ENCODE results near the gene GBP2. TPM values are rescaled to one million over a fixed set of nuclear protein-coding genes. Genes with fewer than 3 reads are reported as not detected.
A peak's percentile ranks its signal among the peaks of the same experiment; 100 is the strongest.

Gene GBP2
- total and polyA plus RNA-seq, 9 of the 15 experiments (the other 6 are each of a cell fraction or from before 2014, with no cell fraction given) = 0.45 to 2.2 (median 0.69) TPM

DNA sequence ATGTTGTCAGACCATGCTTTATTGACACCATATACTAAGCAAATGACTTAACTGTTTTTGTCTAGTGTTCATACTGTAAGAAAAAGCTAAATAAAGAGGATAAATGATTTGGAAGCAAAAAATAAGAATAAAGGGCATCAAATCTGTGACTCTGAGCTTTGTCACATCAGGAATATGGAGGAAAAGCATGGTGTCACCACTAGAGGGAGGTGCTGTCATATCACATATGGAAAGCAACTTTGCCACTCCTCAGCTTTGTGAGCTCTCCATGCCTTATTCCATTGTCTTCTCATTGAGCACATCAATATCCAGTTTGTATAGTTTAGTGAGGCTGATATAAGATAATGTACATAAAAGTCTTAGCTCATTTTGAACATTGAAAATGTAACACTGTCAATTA lies 40.1 kb downstream of the GBP2 start:
- H2AFZ ChIP-seq (ENCODE audit: low read depth, low read length) = no peak overlapping the region
- FAIRE-seq (peak; percentile 91), ATAC-seq (peak; percentile 87), DNase-seq (ENCODE audit: extremely low read depth in 1 of 4, low spot score in 3 of 4) (peak; percentile 45 to 71 (median 52))
- no peaks in the 10 kb centered on the region for H3K9me1 ChIP-seq (ENCODE audit: control insufficient read depth, insufficient read depth, low read length)
- H3K4me1 ChIP-seq (replicated peaks in 1 of 2; ENCODE audit: control insufficient read depth in 2 of 2, insufficient read depth in 2 of 2, low read length in 2 of 2) = peaks cover 0 to 4% of the 10 kb centered on the region in 2 experiments; a peak in 3 of 5 replicates
- intact Hi-C loops (cut with micrococcal nuclease) = loop anchor here (1.0 to 5.0 kb wide), 4 partner anchors 88 to 370 kb away; no protein-coding TSS in a partner anchor
- in situ Hi-C loops (cut with MboI) = no loop called here
- CTCF ChIA-PET (ENCODE audit: low intra/inter-chr PET ratio) = interaction anchor here (0.5 to 1.5 kb wide), 2 partner anchors 26 to 273 kb away, joined by 3 to 14 read pairs; no protein-coding TSS in a partner anchor
- H4K20me1 ChIP-seq (replicated peaks; ENCODE audit: control insufficient read depth, insufficient read depth, low read length) = no peaks in the 10 kb centered on the region
- POLR2A ChIA-PET = interaction anchor here (0.6 to 1.0 kb wide), 2 partner anchors 10 to 524 kb away, joined by 3 read pairs; no protein-coding TSS in a partner anchor
- no peak overlapping the region for H3K4me3 ChIP-seq
- no peaks in the 10 kb centered on the region for H3K9me3 ChIP-seq (replicated peaks; ENCODE audit: control insufficient read depth, insufficient read depth, low read depth, low read length)
- no peaks in the 10 kb centered on the region for H3K27me3 ChIP-seq (ENCODE audit: control insufficient read depth in 2 of 2, insufficient read depth in 2 of 2, low read length in 2 of 2)
- BruUV-seq (replicated peaks) = no TSS peak
- H3K79me2 ChIP-seq (ENCODE audit: control insufficient read depth, insufficient read depth, low read length) = no peaks in the 10 kb centered on the region
- H3K27ac ChIP-seq (ENCODE audit: extremely low read depth, low read depth, low read length) = no peak overlapping the region
- no peaks in the 10 kb centered on the region for H3K36me3 ChIP-seq (ENCODE audit: control insufficient read depth, insufficient read depth, low read length)
- H3K9ac ChIP-seq (ENCODE audit: insufficient read depth in 1 of 2, low read depth in 2 of 2, low read length in 2 of 2) = no peak overlapping the region
- H3K4me2 ChIP-seq (ENCODE audit: insufficient read depth, low read length) = no peak overlapping the region
- TF ChIP-seq RAD21 (CRISPR knock-in tag; conservative IDR thresholded peaks at IDR 0.05 in 1 of 2, IDR thresholded peaks at IDR 0.05 in 1 of 2) (peak; percentile 83 to 91), STAG1 (CRISPR knock-in tag; IDR thresholded peaks at IDR 0.05; ENCODE audit: borderline replicate concordance) (peak; percentile 16; the same call in 1 of the 2 replicates), ZNF75A (CRISPR knock-in tag; IDR thresholded peaks at IDR 0.05) (no peak)
- TF ChIP-seq, protein P1, sequence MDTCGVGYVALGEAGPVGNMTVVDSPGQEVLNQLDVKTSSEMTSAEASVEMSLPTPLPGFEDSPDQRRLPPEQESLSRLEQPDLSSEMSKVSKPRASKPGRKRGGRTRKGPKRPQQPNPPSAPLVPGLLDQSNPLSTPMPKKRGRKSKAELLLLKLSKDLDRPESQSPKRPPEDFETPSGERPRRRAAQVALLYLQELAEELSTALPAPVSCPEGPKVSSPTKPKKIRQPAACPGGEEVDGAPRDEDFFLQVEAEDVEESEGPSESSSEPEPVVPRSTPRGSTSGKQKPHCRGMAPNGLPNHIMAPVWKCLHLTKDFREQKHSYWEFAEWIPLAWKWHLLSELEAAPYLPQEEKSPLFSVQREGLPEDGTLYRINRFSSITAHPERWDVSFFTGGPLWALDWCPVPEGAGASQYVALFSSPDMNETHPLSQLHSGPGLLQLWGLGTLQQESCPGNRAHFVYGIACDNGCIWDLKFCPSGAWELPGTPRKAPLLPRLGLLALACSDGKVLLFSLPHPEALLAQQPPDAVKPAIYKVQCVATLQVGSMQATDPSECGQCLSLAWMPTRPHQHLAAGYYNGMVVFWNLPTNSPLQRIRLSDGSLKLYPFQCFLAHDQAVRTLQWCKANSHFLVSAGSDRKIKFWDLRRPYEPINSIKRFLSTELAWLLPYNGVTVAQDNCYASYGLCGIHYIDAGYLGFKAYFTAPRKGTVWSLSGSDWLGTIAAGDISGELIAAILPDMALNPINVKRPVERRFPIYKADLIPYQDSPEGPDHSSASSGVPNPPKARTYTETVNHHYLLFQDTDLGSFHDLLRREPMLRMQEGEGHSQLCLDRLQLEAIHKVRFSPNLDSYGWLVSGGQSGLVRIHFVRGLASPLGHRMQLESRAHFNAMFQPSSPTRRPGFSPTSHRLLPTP (IDR thresholded peaks at IDR 0.05; ENCODE audit: borderline replicate concordance, extremely low read depth, insufficient read length) = no peak
- TF ChIP-seq, protein P2, sequence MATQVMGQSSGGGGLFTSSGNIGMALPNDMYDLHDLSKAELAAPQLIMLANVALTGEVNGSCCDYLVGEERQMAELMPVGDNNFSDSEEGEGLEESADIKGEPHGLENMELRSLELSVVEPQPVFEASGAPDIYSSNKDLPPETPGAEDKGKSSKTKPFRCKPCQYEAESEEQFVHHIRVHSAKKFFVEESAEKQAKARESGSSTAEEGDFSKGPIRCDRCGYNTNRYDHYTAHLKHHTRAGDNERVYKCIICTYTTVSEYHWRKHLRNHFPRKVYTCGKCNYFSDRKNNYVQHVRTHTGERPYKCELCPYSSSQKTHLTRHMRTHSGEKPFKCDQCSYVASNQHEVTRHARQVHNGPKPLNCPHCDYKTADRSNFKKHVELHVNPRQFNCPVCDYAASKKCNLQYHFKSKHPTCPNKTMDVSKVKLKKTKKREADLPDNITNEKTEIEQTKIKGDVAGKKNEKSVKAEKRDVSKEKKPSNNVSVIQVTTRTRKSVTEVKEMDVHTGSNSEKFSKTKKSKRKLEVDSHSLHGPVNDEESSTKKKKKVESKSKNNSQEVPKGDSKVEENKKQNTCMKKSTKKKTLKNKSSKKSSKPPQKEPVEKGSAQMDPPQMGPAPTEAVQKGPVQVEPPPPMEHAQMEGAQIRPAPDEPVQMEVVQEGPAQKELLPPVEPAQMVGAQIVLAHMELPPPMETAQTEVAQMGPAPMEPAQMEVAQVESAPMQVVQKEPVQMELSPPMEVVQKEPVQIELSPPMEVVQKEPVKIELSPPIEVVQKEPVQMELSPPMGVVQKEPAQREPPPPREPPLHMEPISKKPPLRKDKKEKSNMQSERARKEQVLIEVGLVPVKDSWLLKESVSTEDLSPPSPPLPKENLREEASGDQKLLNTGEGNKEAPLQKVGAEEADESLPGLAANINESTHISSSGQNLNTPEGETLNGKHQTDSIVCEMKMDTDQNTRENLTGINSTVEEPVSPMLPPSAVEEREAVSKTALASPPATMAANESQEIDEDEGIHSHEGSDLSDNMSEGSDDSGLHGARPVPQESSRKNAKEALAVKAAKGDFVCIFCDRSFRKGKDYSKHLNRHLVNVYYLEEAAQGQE (IDR thresholded peaks at IDR 0.05; ENCODE audit: borderline replicate concordance) = peak; percentile 77
- TF ChIP-seq, protein P2 (CRISPR knock-in tag; IDR thresholded peaks at IDR 0.05; ENCODE audit: low read depth) = no peak
- TF ChIP-seq, protein P3, sequence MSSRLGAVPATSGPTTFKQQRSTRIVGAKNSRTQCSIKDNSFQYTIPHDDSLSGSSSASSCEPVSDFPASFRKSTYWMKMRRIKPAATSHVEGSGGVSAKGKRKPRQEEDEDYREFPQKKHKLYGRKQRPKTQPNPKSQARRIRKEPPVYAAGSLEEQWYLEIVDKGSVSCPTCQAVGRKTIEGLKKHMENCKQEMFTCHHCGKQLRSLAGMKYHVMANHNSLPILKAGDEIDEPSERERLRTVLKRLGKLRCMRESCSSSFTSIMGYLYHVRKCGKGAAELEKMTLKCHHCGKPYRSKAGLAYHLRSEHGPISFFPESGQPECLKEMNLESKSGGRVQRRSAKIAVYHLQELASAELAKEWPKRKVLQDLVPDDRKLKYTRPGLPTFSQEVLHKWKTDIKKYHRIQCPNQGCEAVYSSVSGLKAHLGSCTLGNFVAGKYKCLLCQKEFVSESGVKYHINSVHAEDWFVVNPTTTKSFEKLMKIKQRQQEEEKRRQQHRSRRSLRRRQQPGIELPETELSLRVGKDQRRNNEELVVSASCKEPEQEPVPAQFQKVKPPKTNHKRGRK (tag; IDR thresholded peaks at IDR 0.05) = no peak

All from K562 (cell line).